GM18526 (cell line): ENCODE results near the gene GCC1.

ENCODE experiments used
- POLR2A ChIP-seq: IDR thresholded peaks from 3 replicates; pipeline ENCODE4 v1.6.1; 2011; ENCODE audit not compliant: insufficient read length; ENCODE audit errors: extremely low read depth

The GCC1 gene

GRCh38 chr7:127532151-127532550, 53.2 kb downstream of the GCC1 start:
- no peak for TF ChIP-seq POLR2A
